PC-3 (cell line): ENCODE results near the gene ADAMTS9. TPM values are rescaled to one million over a fixed set of nuclear protein-coding genes. Genes with fewer than 3 reads are reported as not detected.

Experiments used
- ATAC-seq: fragments of 200-7000 bp; cut with Tn5 transposase; 2 replicates; pipeline ENCODE4 v1.9.1; 2020; ENCODE audit warnings: mild to moderate bottlenecking, moderate library complexity
- BruUV-seq: library from RNA; stranded (reverse); fragments of 400-500 nt; replicated peaks from 2 replicates; lab custom pipeline; 2021; lab: Mats Ljungman, UMichigan
- CTCF ChIA-PET: fragments of 300-600 bp; sonication (Branson Sonifier 250); formaldehyde crosslinking; loops from one replicate; lab custom pipeline; 2022; ENCODE audit warnings: antibody characterized with exemption; lab: Charles Lee
- POLR2A ChIA-PET: fragments of 300-600 bp; sonication (Branson Sonifier 250); formaldehyde crosslinking; loops from one replicate; lab custom pipeline; 2022; ENCODE audit warnings: antibody characterized with exemption; ENCODE audit not compliant: unreplicated experiment; lab: Charles Lee
- DNase-seq: peaks from one replicate; pipeline ENCODE4 v3.0.0-alpha.2; 2015
- H2AFZ ChIP-seq: fragments of 300-600 bp; sonication (generic); 2 replicates; pipeline ENCODE4 v1.6.0; 2016; ENCODE audit warnings: antibody characterized with exemption, low read length
- H3F3A ChIP-seq: fragments of 300-600 bp; sonication (generic); one replicate; pipeline ENCODE4 v1.6.0; 2017; ENCODE audit warnings: antibody characterized with exemption, low read length, control low read depth, mild to moderate bottlenecking; ENCODE audit not compliant: unreplicated experiment
- H3K27ac ChIP-seq: fragments of 300-600 bp; sonication (generic); 2 replicates; pipeline ENCODE4 v1.5.1; 2016; ENCODE audit warnings: mild to moderate bottlenecking, low read length
- H3K27me3 ChIP-seq: fragments of 300-600 bp; sonication (generic); 2 replicates; pipeline ENCODE4 v1.6.1; 2016; ENCODE audit warnings: low read length, mixed read lengths
- H3K36me3 ChIP-seq: fragments of 300-600 bp; sonication (generic); 2 replicates; pipeline ENCODE4 v1.6.1; 2016; ENCODE audit warnings: low read depth, mixed run types, low read length, mixed read lengths
- H3K4me1 ChIP-seq: fragments of 300-600 bp; sonication (generic); 2 replicates; pipeline ENCODE4 v1.5.1; 2016; ENCODE audit warnings: low read length; ENCODE audit not compliant: insufficient read depth
- H3K4me2 ChIP-seq: fragments of 300-600 bp; sonication (generic); 2 replicates; pipeline ENCODE4 v1.6.0; 2016; ENCODE audit warnings: low read length
- H3K4me3 ChIP-seq: fragments of 300-600 bp; sonication (generic); 2 replicates; pipeline ENCODE4 v1.5.1; 2016; ENCODE audit warnings: mild to moderate bottlenecking, low read length, mixed read lengths
- H3K79me2 ChIP-seq: fragments of 300-600 bp; sonication (generic); 2 replicates; pipeline ENCODE4 v1.6.1; 2017; ENCODE audit warnings: low read length, mixed read lengths
- H3K9ac ChIP-seq: fragments of 300-600 bp; sonication (generic); 2 replicates; pipeline ENCODE4 v1.6.0; 2016; ENCODE audit warnings: mild to moderate bottlenecking, low read length
- H3K9me2 ChIP-seq: fragments of 300-600 bp; sonication (generic); replicated peaks from 2 replicates; pipeline ENCODE4 v1.6.1; 2016; ENCODE audit warnings: mixed run types, low read length, mixed read lengths
- H3K9me3 ChIP-seq: fragments of 300-600 bp; sonication (generic); 2 replicates; pipeline ENCODE4 v1.6.1; 2016; ENCODE audit warnings: low read length, mixed read lengths
- H4K20me1 ChIP-seq: fragments of 300-600 bp; sonication (generic); 2 replicates; pipeline ENCODE4 v1.6.1; 2016; ENCODE audit warnings: low read length, mixed read lengths
- EZH2 ChIP-seq: fragments of 300-600 bp; sonication (generic); IDR thresholded peaks from one replicate; pipeline ENCODE4 v1.6.1; 2017; ENCODE audit warnings: antibody characterized with exemption, mild to moderate bottlenecking, low read length; ENCODE audit not compliant: unreplicated experiment
- EZH2phosphoT487 ChIP-seq: fragments of 300-600 bp; sonication (generic); IDR thresholded peaks from 2 replicates; pipeline ENCODE4 v1.6.1; 2018; ENCODE audit warnings: mild to moderate bottlenecking, antibody characterized with exemption, low read length, borderline replicate concordance
- intact Hi-C: fragments of 100-400 bp; cut with micrococcal nuclease; formaldehyde crosslinking; loops from 2 replicates; pipeline ENCODE4 v1.9.0; 2023
- total RNA-seq: library from RNA; depleted of rRNA; stranded (reverse); fragments of >200 nt; gene quantifications from 2 replicates; pipeline ENCODE4 v1.2.3, GENCODE V29; 2014
- TF ChIP-seq, protein P1 (sequence below): fragments of 300-600 bp; sonication (generic); conservative IDR thresholded peaks from 2 replicates; pipeline ENCODE4 v1.5.1; 2017; ENCODE audit warnings: antibody characterized with exemption, low read depth, mild to moderate bottlenecking, low read length

Gene ADAMTS9
- total RNA-seq, 1 experiment from 2014 or later = 0.55 TPM

DNA sequence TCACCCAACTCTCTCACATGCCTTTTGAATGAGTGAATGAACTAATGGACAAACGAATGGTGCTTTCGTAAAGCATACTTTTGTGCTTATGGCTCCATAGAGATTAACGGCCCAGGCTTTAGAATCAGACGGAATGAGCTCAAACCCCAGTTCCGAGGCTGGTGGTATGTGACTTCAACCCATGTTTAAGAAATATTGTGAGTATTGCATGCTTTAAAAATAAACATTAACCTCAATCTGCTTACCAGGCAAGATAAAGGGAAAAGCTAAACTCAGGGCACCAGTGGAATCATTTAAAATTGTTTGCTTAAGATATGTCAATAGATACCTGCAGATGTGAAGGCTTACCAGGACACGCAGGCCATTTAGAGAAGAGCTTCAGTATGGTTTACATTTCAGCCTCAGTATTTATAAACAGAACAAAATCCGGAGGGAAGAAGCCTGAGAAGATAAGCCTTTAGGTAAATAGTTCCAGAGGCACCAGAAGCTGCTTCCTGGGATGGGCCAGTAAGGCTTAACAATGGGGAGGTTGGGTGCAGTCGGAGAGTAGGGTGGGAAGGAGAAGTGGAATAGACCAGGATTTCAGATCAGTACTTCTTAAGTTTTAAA is 186.4 kb downstream of the ADAMTS9 start:
- no peak overlapping the region for H3K27ac ChIP-seq
- BruUV-seq = no TSS peak
- H4K20me1 ChIP-seq = no peaks in the 10 kb centered on the region
- intact Hi-C loops = no loop called here
- H3K36me3 ChIP-seq = no peaks in the 10 kb centered on the region
- no peak for ATAC-seq
- H3K9me2 ChIP-seq = no peaks in the 10 kb centered on the region
- H3K4me1 ChIP-seq = no peaks in the 10 kb centered on the region
- POLR2A ChIA-PET = no interaction called here
- DNase-seq = no peak
- H3K27me3 ChIP-seq = no peaks in the 10 kb centered on the region
- H3K4me3 ChIP-seq = no peak overlapping the region
- H3F3A ChIP-seq = no peaks in the 10 kb centered on the region
- no peak overlapping the region for H3K4me2 ChIP-seq
- no peaks in the 10 kb centered on the region for H3K9me3 ChIP-seq
- CTCF ChIA-PET = no interaction called here
- no peak overlapping the region for H3K9ac ChIP-seq
- TF ChIP-seq EZH2phosphoT487 = no peak
- TF ChIP-seq EZH2 = no peak
- TF ChIP-seq, protein P1, sequence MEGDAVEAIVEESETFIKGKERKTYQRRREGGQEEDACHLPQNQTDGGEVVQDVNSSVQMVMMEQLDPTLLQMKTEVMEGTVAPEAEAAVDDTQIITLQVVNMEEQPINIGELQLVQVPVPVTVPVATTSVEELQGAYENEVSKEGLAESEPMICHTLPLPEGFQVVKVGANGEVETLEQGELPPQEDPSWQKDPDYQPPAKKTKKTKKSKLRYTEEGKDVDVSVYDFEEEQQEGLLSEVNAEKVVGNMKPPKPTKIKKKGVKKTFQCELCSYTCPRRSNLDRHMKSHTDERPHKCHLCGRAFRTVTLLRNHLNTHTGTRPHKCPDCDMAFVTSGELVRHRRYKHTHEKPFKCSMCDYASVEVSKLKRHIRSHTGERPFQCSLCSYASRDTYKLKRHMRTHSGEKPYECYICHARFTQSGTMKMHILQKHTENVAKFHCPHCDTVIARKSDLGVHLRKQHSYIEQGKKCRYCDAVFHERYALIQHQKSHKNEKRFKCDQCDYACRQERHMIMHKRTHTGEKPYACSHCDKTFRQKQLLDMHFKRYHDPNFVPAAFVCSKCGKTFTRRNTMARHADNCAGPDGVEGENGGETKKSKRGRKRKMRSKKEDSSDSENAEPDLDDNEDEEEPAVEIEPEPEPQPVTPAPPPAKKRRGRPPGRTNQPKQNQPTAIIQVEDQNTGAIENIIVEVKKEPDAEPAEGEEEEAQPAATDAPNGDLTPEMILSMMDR = no peak
- H2AFZ ChIP-seq = no peak overlapping the region
- no peaks in the 10 kb centered on the region for H3K79me2 ChIP-seq

DNA sequence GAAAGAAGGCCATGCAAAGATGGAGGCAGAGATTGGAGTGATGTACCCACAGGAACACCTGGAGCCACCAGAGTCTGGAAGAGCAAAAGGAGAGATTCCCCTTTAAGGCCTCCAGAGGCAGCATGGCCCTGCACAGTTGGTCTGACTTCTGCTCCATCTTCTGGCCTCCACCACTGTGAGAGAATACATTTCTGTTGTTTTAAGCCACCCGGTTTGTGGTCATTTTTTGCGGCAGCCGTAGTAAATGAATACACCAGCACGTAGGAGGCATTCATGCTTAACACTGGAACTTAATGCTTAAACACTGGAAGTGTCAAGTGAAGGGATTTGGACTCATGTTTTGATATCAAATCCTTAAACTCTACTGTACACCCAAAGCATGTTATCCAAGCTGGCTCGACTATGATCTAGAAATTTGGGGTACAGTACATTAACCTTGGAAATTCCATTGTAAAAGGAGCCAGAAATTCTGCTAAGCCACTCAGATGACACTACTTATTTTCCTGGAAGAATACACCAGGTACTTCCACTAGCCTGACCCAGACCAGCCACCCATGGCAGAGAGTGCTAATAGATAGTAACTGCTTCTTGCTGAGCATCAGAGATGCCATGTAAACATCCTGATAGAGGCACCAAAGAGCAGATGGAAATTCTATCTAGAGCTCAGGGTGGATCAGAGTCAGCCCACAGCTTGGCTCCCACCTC is 190.9 kb downstream of the ADAMTS9 start:
- Histone ChIP-seq H3K4me3 (no peak overlapping the region), H3K4me2 (no peak overlapping the region), H3K27ac (no peak overlapping the region), H4K20me1 (no peaks in the 10 kb centered on the region), H3K9me2 (no peaks in the 10 kb centered on the region), H3K9me3 (no peaks in the 10 kb centered on the region), H3K79me2 (no peaks in the 10 kb centered on the region), H2AFZ (no peak overlapping the region), H3K9ac (no peak overlapping the region), H3K36me3 (no peaks in the 10 kb centered on the region), H3F3A (no peaks in the 10 kb centered on the region), H3K4me1 (no peaks in the 10 kb centered on the region), H3K27me3 (0 out of 2 replicates have a peak, but pooled peaks cover 5% of the 10 kb centered on the region)
- intact Hi-C loops = no loop called here
- TF ChIP-seq, protein P1 = no peak
- TF ChIP-seq EZH2 (no peak), EZH2phosphoT487 (no peak)
- no peak for DNase-seq
- BruUV-seq = no TSS peak
- ATAC-seq = no peak
- ChIA-PET POLR2A (no interaction called here), CTCF (no interaction called here)

DNA sequence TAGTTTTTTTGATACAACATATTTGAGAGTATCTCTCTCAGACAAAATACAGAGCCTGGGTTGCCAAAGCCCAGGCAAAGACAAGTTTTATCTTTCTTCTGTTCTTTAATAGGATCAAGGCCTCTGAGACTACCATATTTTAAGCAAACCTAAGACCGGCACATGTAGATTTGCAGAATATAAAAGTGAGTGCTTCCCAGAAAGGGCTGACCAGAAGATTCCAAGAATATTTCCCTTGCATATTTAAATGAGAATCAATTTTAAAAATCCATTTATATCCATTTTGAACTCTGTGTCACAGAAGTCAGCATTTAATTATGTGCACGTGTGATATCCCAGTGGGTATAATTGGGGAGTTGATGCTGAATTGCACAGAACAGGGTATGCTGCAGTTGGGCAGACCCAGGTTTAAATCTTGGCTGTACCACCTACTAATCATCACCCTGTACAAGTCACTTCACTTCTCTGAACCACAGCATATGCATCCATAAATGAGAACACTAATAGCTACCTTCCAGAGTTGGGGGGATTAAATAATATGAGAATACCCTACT is 191.9 kb downstream of the ADAMTS9 start:
- intact Hi-C loops = no loop called here
- Histone ChIP-seq H3K4me2 (no peak overlapping the region), H3K27ac (no peak overlapping the region), H3K9me3 (no peaks in the 10 kb centered on the region), H3K9me2 (no peaks in the 10 kb centered on the region), H3F3A (no peaks in the 10 kb centered on the region), H2AFZ (no peak overlapping the region), H3K4me3 (no peak overlapping the region), H3K4me1 (no peaks in the 10 kb centered on the region), H3K36me3 (no peaks in the 10 kb centered on the region), H4K20me1 (no peaks in the 10 kb centered on the region), H3K9ac (no peak overlapping the region), H3K27me3 (0 out of 2 replicates have a peak, but pooled peaks cover 8% of the 10 kb centered on the region), H3K79me2 (no peaks in the 10 kb centered on the region)
- no TSS peak for BruUV-seq
- DNase-seq (no peak), ATAC-seq (no peak)
- POLR2A ChIA-PET = no interaction called here
- CTCF ChIA-PET = no interaction called here
- no peak for TF ChIP-seq EZH2
- TF ChIP-seq, protein P1 = no peak
- TF ChIP-seq EZH2phosphoT487 = no peak
